Subcutaneous abdominal adipose tissue (tissue), 5 donors: ENCODE data around the gene LTBP1.
"Not testable (repeated sequence)": the region's sequence is repeated elsewhere in the genome, so short reads cannot be mapped to it uniquely, and the experiment has no call there.

Experiments
- H3K27ac ChIP-seq: one replicate; pipeline ENCODE4 v1.7.0; 2013; ENCODE audit warnings: low read depth, mild to moderate bottlenecking, inconsistent platforms, low read length, moderate library complexity
- H3K27me3 ChIP-seq, 5 donors: one replicate each; pipeline ENCODE4 v1.7.0; 2013; ENCODE audit warnings: low read length in 5 of 5, inconsistent platforms in 1 of 5; ENCODE audit not compliant: control insufficient read depth in 5 of 5, insufficient read depth in 4 of 5
- H3K36me3 ChIP-seq, 5 donors: one replicate each; pipeline ENCODE4 v1.7.0; 2013; ENCODE audit warnings: low read length in 5 of 5; ENCODE audit not compliant: control insufficient read depth in 5 of 5, insufficient read depth in 5 of 5
- H3K4me1 ChIP-seq, 5 donors: one replicate each; pipeline ENCODE4 v1.7.0; 2013; ENCODE audit warnings: low read length in 5 of 5, mild to moderate bottlenecking in 3 of 5, moderate library complexity in 1 of 5; ENCODE audit not compliant: control insufficient read depth in 5 of 5, insufficient read depth in 5 of 5
- H3K4me3 ChIP-seq, 5 donors: one replicate each; pipeline ENCODE4 v1.7.0; 2013; ENCODE audit warnings: low read length in 5 of 5, low read depth in 1 of 5
- H3K9ac ChIP-seq, 5 donors: one replicate each; pipeline ENCODE4 v1.7.0; 2013; ENCODE audit warnings: low read length in 5 of 5, mild to moderate bottlenecking in 4 of 5, moderate library complexity in 3 of 5
- H3K9me3 ChIP-seq, 5 donors: one replicate each; pipeline ENCODE4 v1.7.0; 2013; ENCODE audit warnings: low read length in 5 of 5; ENCODE audit not compliant: control insufficient read depth in 5 of 5
- donor health status: healthy.
- donor health status: healthy.
- donor health status: healthy.
- donor health status: healthy.
- donor health status: healthy.

Gene LTBP1

GRCh38 chr2:33051586-33052360, 105.0 kb downstream of the LTBP1 start:
- Histone ChIP-seq H3K36me3 (no peaks in the 10 kb centered on the region), H3K27me3 (no peaks in the 10 kb centered on the region), H3K4me3 (no peak overlapping the region), H3K9ac (no peak overlapping the region), H3K27ac (no peak overlapping the region), H3K4me1 (peaks cover 0 to 4% (median 3%) of the 10 kb centered on the region in 5 donors), H3K9me3 (no peaks in the 10 kb centered on the region)

GRCh38 chr2:33052361-33052735, 105.6 kb downstream of the LTBP1 start:
- H3K9ac ChIP-seq, result no peak overlapping the region
- H3K36me3 ChIP-seq, result no peaks in the 10 kb centered on the region
- H3K9me3 ChIP-seq, result no peaks in the 10 kb centered on the region
- no peak overlapping the region for H3K4me3 ChIP-seq
- H3K4me1 ChIP-seq, result peaks cover 0 to 4% (median 3%) of the 10 kb centered on the region in 5 donors
- H3K27ac ChIP-seq, result no peak overlapping the region
- H3K27me3 ChIP-seq, result no peaks in the 10 kb centered on the region

- not testable (repeated sequence) for H3K9me3 ChIP-seq, H3K9ac ChIP-seq, H3K4me3 ChIP-seq, H3K27me3 ChIP-seq, H3K36me3 ChIP-seq, H3K4me1 ChIP-seq, H3K27ac ChIP-seq
These were observed 106.0 kb downstream of the LTBP1 start for GRCh38 chr2:33052795-33053194.

- Histone ChIP-seq H3K9ac (no peak overlapping the region), H3K4me3 (no peak overlapping the region), H3K27ac (no peak overlapping the region), H3K27me3 (no peaks in the 10 kb centered on the region), H3K9me3 (no peaks in the 10 kb centered on the region), H3K4me1 (peaks cover 0 to 4% (median 3%) of the 10 kb centered on the region in 5 donors), H3K36me3 (no peaks in the 10 kb centered on the region)
These were observed 109.4 kb downstream of the LTBP1 start for GRCh38 chr2:33056170-33056569.

GRCh38 chr2:33057307-33058028, 110.7 kb downstream of the LTBP1 start:
- not testable (repeated sequence) for H3K9me3 ChIP-seq, H3K4me3 ChIP-seq, H3K27me3 ChIP-seq, H3K27ac ChIP-seq, H3K36me3 ChIP-seq, H3K9ac ChIP-seq, H3K4me1 ChIP-seq

- H3K4me1 ChIP-seq, result no peaks in the 10 kb centered on the region
- H3K9ac ChIP-seq, result no peak overlapping the region
- H3K27me3 ChIP-seq, result no peaks in the 10 kb centered on the region
- no peaks in the 10 kb centered on the region for H3K9me3 ChIP-seq
- H3K4me3 ChIP-seq, result no peak overlapping the region
- H3K27ac ChIP-seq, result no peak overlapping the region
- no peaks in the 10 kb centered on the region for H3K36me3 ChIP-seq
These were observed 112.1 kb downstream of the LTBP1 start for GRCh38 chr2:33058716-33059470.

GRCh38 chr2:33059471-33060156, 112.9 kb downstream of the LTBP1 start:
- H3K9ac ChIP-seq, result no peak overlapping the region
- H3K27ac ChIP-seq, result no peak overlapping the region
- H3K4me1 ChIP-seq, result peaks cover 0 to 3% (median 0%) of the 10 kb centered on the region in 5 donors
- no peak overlapping the region for H3K4me3 ChIP-seq
- H3K36me3 ChIP-seq, result no peaks in the 10 kb centered on the region
- no peaks in the 10 kb centered on the region for H3K27me3 ChIP-seq
- no peaks in the 10 kb centered on the region for H3K9me3 ChIP-seq

- Histone ChIP-seq H3K9ac (no peak overlapping the region), H3K4me3 (no peak overlapping the region)
These were observed 113.7 kb downstream of the LTBP1 start for GRCh38 chr2:33060405-33060804.

GRCh38 chr2:33062665-33063250, 116.0 kb downstream of the LTBP1 start:
- no peaks in the 10 kb centered on the region for H3K27me3 ChIP-seq
- no peaks in the 10 kb centered on the region for H3K9me3 ChIP-seq
- H3K4me3 ChIP-seq, result no peak overlapping the region
- no peak overlapping the region for H3K9ac ChIP-seq
- no peaks in the 10 kb centered on the region for H3K36me3 ChIP-seq
- H3K4me1 ChIP-seq, result peaks cover 0 to 3% (median 0%) of the 10 kb centered on the region in 5 donors
- no peak overlapping the region for H3K27ac ChIP-seq

More at GRCh38 chr2:33060405-33060804, 113.7 kb downstream of the LTBP1 start:
- Histone ChIP-seq H3K9me3 (no peaks in the 10 kb centered on the region), H3K36me3 (no peaks in the 10 kb centered on the region), H3K27ac (no peak overlapping the region), H3K27me3 (no peaks in the 10 kb centered on the region), H3K4me1 (peaks cover 0 to 3% (median 0%) of the 10 kb centered on the region in 5 donors)
